GM12874 (cell line): ENCODE results near the gene KLHL22.

ENCODE experiments used
- CTCF ChIP-seq: IDR thresholded peaks from 2 replicates; pipeline ENCODE4 v1.5.1; 2011; ENCODE audit warnings: low read depth, mild to moderate bottlenecking, control low read depth, low read length, moderate library complexity; ENCODE audit not compliant: insufficient read depth

The KLHL22 gene

GRCh38 chr22:20432244-20432686 is 63.3 kb downstream of the KLHL22 start:
- TF ChIP-seq CTCF = no peak

GRCh38 chr22:20431511-20432192 is 63.9 kb downstream of the KLHL22 start:
- no peak for TF ChIP-seq CTCF

- no peak; the same call in 1 of the 2 replicates for TF ChIP-seq CTCF
These were observed 64.7 kb downstream of the KLHL22 start for GRCh38 chr22:20430720-20431510.

- TF ChIP-seq CTCF = no peak
These were observed 65.4 kb downstream of the KLHL22 start for GRCh38 chr22:20430101-20430719.

- no peak for TF ChIP-seq CTCF
These were observed 66.1 kb downstream of the KLHL22 start for GRCh38 chr22:20429254-20430100.

GRCh38 chr22:20428496-20429253 is 66.9 kb downstream of the KLHL22 start:
- no peak for TF ChIP-seq CTCF
